B cell (primary cell): ENCODE data around the gene FAM107A.

Experiments
- CTCF ChIP-seq: fragments of 200-600 bp; IDR thresholded peaks from one replicate; pipeline ENCODE4 v1.8.0; 2022; ENCODE audit warnings: antibody characterized with exemption, mild to moderate bottlenecking
- EZH2 ChIP-seq: IDR thresholded peaks from 2 replicates; pipeline ENCODE4 v1.6.1; 2012; ENCODE audit warnings: borderline replicate concordance, low read depth, mild to moderate bottlenecking, moderate library complexity, low read length; ENCODE audit not compliant: insufficient read depth, poor library complexity, severe bottlenecking

GRCh38 chr3:58572013-58572633, 5.1 kb downstream of the FAM107A start:
- TF ChIP-seq CTCF (no peak), EZH2 (no peak)
